K562 (cell line): ENCODE data around the gene TMEM144. TPM values are rescaled to one million over a fixed set of nuclear protein-coding genes. Genes with fewer than 3 reads are reported as not detected.
A peak's percentile ranks its signal among the peaks of the same experiment; 100 is the strongest.

Experiments
- CBX5 ChIP-seq: IDR thresholded peaks from 2 replicates; pipeline ENCODE4 v1.6.1; 2014; ENCODE audit warnings: low read depth, borderline replicate concordance
- CC2D1A ChIP-seq: fragments of 450-650 bp; IDR thresholded peaks from 2 replicates; pipeline ENCODE4 v1.6.1; 2017; ENCODE audit warnings: mild to moderate bottlenecking
- CCAR2 ChIP-seq: fragments of 200-400 bp; formaldehyde crosslinking; IDR thresholded peaks from 2 replicates; pipeline ENCODE4 v1.6.1; 2017; ENCODE audit warnings: mild to moderate bottlenecking, low read depth, low read length
- EP400 ChIP-seq: fragments of 450-650 bp; IDR thresholded peaks from 2 replicates; pipeline ENCODE4 v1.6.1; 2017; ENCODE audit warnings: antibody characterized with exemption, mild to moderate bottlenecking, moderate library complexity
- IRF9 ChIP-seq: fragments of 450-650 bp; IDR thresholded peaks from 2 replicates; pipeline ENCODE4 v1.6.1; 2016; ENCODE audit warnings: missing biosample characterization, missing genetic modification characterization
- KLF16 ChIP-seq: IDR thresholded peaks from 2 replicates; pipeline ENCODE4 v1.6.1; 2016; ENCODE audit warnings: antibody characterized with exemption
- MLLT1 ChIP-seq, 2 experiments: fragments of 450-650 bp; IDR thresholded peaks; 2 replicates each; pipeline ENCODE4 v1.6.1; 2016
- NR2F6 ChIP-seq: fragments of 450-650 bp; formaldehyde crosslinking; IDR thresholded peaks from 2 replicates; pipeline ENCODE4 v1.4.0; 2020; ENCODE audit warnings: mild to moderate bottlenecking
- POLR3G ChIP-seq: IDR thresholded peaks from 2 replicates; pipeline ENCODE4 v1.6.1; 2011; ENCODE audit not compliant: insufficient read length, insufficient replicate concordance; ENCODE audit errors: extremely low read depth
- U2AF1 ChIP-seq: fragments of 200-400 bp; formaldehyde crosslinking; optimal IDR thresholded peaks from 2 replicates; pipeline ENCODE3; 2017; ENCODE audit warnings: mild to moderate bottlenecking, low read depth, low read length, moderate library complexity
- ZNF232 ChIP-seq: sonication (generic); formaldehyde crosslinking; IDR thresholded peaks from 2 replicates; pipeline ENCODE4 v1.8.0; 2022; ENCODE audit warnings: mild to moderate bottlenecking, missing genetic modification reagents
- ZNF263 ChIP-seq: sonication (generic); formaldehyde crosslinking; IDR thresholded peaks from 2 replicates; pipeline ENCODE4 v1.8.0; 2022; ENCODE audit warnings: mild to moderate bottlenecking, missing genetic modification reagents, borderline replicate concordance
- ZNF57 ChIP-seq: fragments of 450-650 bp; formaldehyde crosslinking; IDR thresholded peaks from 2 replicates; pipeline ENCODE4 v1.4.0; 2020; ENCODE audit warnings: mild to moderate bottlenecking, moderate library complexity
- ZNF586 ChIP-seq: fragments of 450-650 bp; formaldehyde crosslinking; conservative IDR thresholded peaks from 2 replicates; pipeline ENCODE4 v1.4.0; 2020; ENCODE audit warnings: mild to moderate bottlenecking, moderate library complexity
- ZNF707 ChIP-seq: fragments of 250-450 bp; sonication (Bioruptor Pico); conservative IDR thresholded peaks from 2 replicates; pipeline ENCODE4 v1.8.0; 2022; ENCODE audit warnings: inconsistent platforms, mild to moderate bottlenecking, moderate library complexity
- polyA plus RNA-seq, 8 experiments: library from polyadenylated mRNA; depleted of rRNA in 4 of 8; stranded (reverse) in 5 of 8; unstranded in 3 of 8; fragments of >200 nt; fragmentation: Nextera tagmentation in 2 of 8; fragmentation: Illumina TruSeq in 1 of 8; extraction: Ambion mirVana in 2 of 8; extraction: Trizol in 1 of 8; gene quantifications; 2 replicates each; pipeline versions ENCODE4 v1.2.1 to v1.2.3, GENCODE V29; 2011 to 2014; ENCODE audit warnings: inconsistent platforms in 1 of 8, missing spikeins in 1 of 8
- total RNA-seq, 7 experiments: library from RNA; depleted of rRNA in 6 of 7; stranded (reverse); fragments of >200 nt in 6 of 7; fragmentation: Illumina TruSeq in 2 of 7; extraction: Trizol in 2 of 7; gene quantifications; 2 replicates each; pipeline versions ENCODE4 v1.2.1 to v1.2.3, GENCODE V29; 2011 to 2021; ENCODE audit warnings: low replicate concordance in 1 of 7
- TF ChIP-seq, protein P1 (sequence below): fragments of 150-350 bp; conservative IDR thresholded peaks from 2 replicates; pipeline ENCODE4 v1.6.1; 2014; ENCODE audit warnings: low read length
- TF ChIP-seq, protein P2 (sequence below), 2 experiments: fragments of 450-650 bp; IDR thresholded peaks; 2 replicates each; pipeline ENCODE4 v1.6.1; 2018; ENCODE audit warnings: mild to moderate bottlenecking in 2 of 2, low read depth in 1 of 2; ENCODE audit not compliant: partially characterized antibody in 2 of 2
- TF ChIP-seq, protein P3 (sequence below): sonication (generic); formaldehyde crosslinking; IDR thresholded peaks from 2 replicates; pipeline ENCODE4 v1.8.0; 2022; ENCODE audit warnings: mild to moderate bottlenecking, missing genetic modification reagents
- TF ChIP-seq, protein P4 (sequence below): fragments of 250-450 bp; sonication (Bioruptor Pico); IDR thresholded peaks from 2 replicates; pipeline ENCODE4 v1.5.0; 2021

Gene TMEM144
- total and polyA plus RNA-seq, 9 of the 15 experiments (the other 6 are each of a cell fraction or from before 2014, with no cell fraction given) = 4.0 to 12.0 (median 6.1) TPM

DNA sequence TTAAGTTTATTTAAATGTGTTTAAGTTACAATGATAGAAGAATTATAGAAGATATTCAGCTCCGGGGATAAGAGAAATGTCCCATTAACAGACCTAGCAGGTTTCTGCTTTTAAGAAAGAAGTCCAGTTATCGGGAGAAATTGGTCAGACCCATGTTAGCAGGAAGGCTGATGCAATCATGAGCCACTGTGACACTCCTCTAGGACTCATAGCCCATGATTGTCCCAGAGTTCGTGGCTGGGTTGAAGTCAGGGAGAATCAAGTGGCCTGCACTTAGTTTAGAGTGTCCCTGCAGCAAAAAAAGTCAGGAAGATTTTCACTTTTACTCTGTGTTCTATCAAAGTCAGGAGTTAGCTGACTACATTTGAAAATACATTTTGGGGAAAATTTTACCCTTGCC, 72.0 kb downstream of the TMEM144 start (continued):
- TF ChIP-seq, protein P1, sequence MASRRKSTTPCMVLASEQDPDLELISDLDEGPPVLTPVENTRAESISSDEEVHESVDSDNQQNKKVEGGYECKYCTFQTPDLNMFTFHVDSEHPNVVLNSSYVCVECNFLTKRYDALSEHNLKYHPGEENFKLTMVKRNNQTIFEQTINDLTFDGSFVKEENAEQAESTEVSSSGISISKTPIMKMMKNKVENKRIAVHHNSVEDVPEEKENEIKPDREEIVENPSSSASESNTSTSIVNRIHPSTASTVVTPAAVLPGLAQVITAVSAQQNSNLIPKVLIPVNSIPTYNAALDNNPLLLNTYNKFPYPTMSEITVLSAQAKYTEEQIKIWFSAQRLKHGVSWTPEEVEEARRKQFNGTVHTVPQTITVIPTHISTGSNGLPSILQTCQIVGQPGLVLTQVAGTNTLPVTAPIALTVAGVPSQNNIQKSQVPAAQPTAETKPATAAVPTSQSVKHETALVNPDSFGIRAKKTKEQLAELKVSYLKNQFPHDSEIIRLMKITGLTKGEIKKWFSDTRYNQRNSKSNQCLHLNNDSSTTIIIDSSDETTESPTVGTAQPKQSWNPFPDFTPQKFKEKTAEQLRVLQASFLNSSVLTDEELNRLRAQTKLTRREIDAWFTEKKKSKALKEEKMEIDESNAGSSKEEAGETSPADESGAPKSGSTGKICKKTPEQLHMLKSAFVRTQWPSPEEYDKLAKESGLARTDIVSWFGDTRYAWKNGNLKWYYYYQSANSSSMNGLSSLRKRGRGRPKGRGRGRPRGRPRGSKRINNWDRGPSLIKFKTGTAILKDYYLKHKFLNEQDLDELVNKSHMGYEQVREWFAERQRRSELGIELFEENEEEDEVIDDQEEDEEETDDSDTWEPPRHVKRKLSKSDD = no peak
- no peak for TF ChIP-seq ZNF263 (CRISPR knock-in tag)
- TF ChIP-seq MLLT1 (IDR thresholded peaks at IDR 0.05) = no peak
- peak; percentile 66 for TF ChIP-seq EP400
- no peak for TF ChIP-seq CCAR2
- TF ChIP-seq, protein P2, sequence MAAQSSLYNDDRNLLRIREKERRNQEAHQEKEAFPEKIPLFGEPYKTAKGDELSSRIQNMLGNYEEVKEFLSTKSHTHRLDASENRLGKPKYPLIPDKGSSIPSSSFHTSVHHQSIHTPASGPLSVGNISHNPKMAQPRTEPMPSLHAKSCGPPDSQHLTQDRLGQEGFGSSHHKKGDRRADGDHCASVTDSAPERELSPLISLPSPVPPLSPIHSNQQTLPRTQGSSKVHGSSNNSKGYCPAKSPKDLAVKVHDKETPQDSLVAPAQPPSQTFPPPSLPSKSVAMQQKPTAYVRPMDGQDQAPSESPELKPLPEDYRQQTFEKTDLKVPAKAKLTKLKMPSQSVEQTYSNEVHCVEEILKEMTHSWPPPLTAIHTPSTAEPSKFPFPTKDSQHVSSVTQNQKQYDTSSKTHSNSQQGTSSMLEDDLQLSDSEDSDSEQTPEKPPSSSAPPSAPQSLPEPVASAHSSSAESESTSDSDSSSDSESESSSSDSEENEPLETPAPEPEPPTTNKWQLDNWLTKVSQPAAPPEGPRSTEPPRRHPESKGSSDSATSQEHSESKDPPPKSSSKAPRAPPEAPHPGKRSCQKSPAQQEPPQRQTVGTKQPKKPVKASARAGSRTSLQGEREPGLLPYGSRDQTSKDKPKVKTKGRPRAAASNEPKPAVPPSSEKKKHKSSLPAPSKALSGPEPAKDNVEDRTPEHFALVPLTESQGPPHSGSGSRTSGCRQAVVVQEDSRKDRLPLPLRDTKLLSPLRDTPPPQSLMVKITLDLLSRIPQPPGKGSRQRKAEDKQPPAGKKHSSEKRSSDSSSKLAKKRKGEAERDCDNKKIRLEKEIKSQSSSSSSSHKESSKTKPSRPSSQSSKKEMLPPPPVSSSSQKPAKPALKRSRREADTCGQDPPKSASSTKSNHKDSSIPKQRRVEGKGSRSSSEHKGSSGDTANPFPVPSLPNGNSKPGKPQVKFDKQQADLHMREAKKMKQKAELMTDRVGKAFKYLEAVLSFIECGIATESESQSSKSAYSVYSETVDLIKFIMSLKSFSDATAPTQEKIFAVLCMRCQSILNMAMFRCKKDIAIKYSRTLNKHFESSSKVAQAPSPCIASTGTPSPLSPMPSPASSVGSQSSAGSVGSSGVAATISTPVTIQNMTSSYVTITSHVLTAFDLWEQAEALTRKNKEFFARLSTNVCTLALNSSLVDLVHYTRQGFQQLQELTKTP (IDR thresholded peaks at IDR 0.05; ENCODE audit: low read depth in 1 of 2, partially characterized antibody in 2 of 2) = no peak
- no peak for TF ChIP-seq U2AF1
- TF ChIP-seq IRF9 = peak; percentile 70
- TF ChIP-seq ZNF57 (CRISPR knock-in tag) = no peak
- TF ChIP-seq KLF16 = no peak
- TF ChIP-seq, protein P3, sequence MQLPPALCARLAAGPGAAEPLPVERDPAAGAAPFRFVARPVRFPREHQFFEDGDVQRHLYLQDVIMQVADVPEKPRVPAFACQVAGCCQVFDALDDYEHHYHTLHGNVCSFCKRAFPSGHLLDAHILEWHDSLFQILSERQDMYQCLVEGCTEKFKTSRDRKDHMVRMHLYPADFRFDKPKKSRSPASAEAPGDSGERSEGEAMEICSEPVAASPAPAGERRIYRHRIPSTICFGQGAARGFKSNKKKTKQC (CRISPR knock-in tag) = no peak
- TF ChIP-seq POLR3G = no peak
- TF ChIP-seq ZNF232 (CRISPR knock-in tag) = no peak
- TF ChIP-seq CBX5 = no peak
- TF ChIP-seq ZNF586 (CRISPR knock-in tag) = no peak
- no peak for TF ChIP-seq ZNF707 (CRISPR knock-in tag)
- TF ChIP-seq NR2F6 (CRISPR knock-in tag) = no peak
- TF ChIP-seq CC2D1A = no peak
- TF ChIP-seq, protein P4, sequence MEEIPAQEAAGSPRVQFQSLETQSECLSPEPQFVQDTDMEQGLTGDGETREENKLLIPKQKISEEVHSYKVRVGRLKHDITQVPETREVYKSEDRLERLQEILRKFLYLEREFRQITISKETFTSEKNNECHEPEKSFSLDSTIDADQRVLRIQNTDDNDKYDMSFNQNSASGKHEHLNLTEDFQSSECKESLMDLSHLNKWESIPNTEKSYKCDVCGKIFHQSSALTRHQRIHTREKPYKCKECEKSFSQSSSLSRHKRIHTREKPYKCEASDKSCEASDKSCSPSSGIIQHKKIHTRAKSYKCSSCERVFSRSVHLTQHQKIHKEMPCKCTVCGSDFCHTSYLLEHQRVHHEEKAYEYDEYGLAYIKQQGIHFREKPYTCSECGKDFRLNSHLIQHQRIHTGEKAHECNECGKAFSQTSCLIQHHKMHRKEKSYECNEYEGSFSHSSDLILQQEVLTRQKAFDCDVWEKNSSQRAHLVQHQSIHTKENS (CRISPR knock-in tag) = no peak
